HG03280 (cell line): ENCODE measurements around the gene PSAT1.
"Not testable (repeated sequence)": the region's sequence is repeated elsewhere in the genome, so short reads cannot be mapped to it uniquely, and the experiment has no call there.

Source experiments
- ATAC-seq: cut with Tn5 transposase; IDR thresholded peaks from one replicate; pipeline ENCODE4 v1.9.1; 2021; ENCODE audit warnings: mild to moderate bottlenecking, moderate library complexity; ENCODE audit not compliant: unreplicated experiment

Gene PSAT1

DNA sequence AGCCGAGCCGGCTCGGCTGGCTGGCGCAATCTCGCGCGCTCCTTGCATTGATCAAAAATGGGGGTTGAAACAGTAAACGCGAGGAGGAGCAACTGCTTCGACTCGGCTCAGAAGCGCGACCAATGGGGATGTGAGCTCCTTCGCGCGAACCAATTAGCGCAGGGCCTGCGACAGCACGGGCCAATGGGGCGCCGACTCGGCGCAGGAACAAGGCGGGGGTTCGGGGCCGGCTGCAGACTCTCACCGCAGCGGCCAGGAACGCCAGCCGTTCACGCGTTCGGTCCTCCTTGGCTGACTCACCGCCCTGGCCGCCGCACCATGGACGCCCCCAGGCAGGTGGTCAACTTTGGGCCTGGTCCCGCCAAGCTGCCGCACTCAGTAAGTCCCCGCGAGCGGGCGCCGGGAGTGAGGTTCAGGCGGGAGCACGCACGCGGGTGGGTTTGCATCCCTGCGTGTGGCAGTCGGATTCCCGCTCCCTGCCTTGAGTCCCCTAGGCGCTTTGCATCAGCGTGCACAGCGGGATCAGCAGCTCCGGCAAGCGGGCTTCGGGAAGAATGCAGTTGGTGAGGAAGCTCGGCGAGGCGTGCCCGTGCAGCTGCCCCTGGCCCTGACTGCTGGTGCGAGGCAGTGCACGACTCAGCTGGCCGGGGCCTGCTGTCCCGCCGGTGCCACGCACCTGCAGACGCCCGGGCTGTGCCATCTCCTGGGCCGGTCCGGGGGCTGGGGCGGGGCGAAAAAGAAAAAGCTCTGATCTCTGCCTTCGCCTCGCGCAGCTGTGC lies at the start of gene PSAT1:
PSAT1 (plus strand) TSS at position 233 of the 779 bp plus-strand sequence; CDS start at position 319, 86 bp downstream.
- peak; percentile 97 for ATAC-seq

- ATAC-seq = no peak
These were observed 48.3 kb upstream of the PSAT1 start for GRCh38 chr9:78248635-78249034.

DNA sequence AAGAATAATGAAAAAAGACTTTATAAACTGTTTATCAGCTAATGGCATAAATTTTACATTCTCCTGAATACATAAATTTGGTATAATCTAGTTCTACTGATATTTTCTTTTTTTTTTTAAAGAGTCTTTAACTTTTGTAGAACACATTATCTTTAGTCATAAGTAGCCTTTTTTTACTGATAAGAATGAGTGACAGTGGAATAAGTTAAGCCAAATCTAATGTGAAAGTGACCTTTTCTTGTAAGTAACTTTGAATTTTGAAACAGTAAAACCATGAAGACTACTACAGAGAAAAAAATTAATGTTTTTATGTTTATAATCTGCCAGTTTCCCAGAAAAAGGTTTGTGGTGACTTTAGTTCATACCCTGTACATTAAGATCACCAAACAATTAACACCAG lies 47.4 kb upstream of the PSAT1 start:
- no peak for ATAC-seq

DNA sequence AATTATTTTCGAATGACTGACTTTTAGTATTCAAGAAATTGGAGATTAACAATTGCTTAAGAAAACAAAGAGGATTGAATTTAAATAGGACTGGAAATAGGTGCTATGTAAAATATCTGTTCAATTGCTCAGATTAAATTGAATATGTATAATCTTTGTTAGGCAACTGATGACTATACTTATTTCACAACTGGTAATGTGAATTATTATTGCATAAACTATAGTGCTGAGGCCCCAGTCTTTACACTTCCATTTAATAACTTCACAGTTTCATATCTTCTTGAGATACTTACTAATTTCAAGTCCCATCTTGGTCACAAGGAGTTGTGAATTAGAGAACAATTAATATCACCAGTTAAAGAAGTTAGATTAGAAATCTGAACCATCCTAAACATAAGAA lies 44.3 kb upstream of the PSAT1 start:
- no peak for ATAC-seq

- ATAC-seq = no peak
These were observed 43.6 kb upstream of the PSAT1 start for GRCh38 chr9:78253285-78253684.

DNA sequence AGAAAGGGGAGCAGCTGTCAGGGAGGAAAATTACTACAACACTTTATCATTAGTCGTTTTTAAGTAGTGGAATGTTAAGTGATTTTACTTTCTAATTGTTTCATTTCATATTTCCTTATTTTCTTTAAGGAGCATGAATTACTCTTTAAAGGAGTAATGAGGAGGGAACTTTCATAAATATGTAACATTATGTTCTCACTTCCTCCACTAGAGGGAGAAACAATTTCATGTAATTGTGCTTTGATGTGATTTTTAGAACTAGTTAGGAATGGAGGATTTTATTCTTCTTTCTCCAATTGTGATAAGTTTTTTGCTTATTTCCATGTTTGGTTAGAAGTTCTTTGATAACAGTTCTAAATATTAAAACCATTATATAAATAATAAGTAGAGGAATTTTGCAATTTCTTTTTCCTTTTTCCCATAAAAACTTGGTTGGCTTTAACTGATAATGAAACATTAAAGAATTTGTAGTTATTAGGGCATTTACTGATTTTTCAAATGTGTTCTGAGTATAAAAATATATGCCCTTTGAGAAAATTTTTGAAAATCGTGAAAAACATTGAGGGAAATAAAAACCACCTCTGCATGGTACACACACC lies 35.4 kb upstream of the PSAT1 start:
- peak; percentile 54 for ATAC-seq

DNA sequence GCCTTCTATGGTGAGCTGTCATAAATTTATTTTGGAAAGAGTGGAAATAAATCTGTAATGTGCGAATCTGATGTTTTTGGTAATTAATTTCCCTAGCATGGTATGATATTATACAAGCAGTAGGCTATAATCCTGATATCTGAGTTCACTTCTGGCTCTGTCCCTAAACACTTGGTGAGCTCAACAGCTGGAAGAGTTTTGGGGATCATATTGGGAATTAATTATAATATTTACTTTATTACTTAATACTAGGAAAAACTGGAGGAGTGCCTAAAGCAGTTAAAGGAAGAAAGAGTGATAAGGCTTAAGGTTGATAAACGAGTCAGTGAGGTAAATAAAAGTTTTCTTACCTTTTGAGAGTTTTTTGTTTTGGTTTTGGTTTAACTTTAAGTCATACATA lies 34.3 kb upstream of the PSAT1 start:
- no peak for ATAC-seq

- ATAC-seq = no peak
These were observed 29.0 kb upstream of the PSAT1 start for GRCh38 chr9:78267889-78268288.

- ATAC-seq = no peak
These were observed 27.1 kb upstream of the PSAT1 start for GRCh38 chr9:78269784-78270183.

DNA sequence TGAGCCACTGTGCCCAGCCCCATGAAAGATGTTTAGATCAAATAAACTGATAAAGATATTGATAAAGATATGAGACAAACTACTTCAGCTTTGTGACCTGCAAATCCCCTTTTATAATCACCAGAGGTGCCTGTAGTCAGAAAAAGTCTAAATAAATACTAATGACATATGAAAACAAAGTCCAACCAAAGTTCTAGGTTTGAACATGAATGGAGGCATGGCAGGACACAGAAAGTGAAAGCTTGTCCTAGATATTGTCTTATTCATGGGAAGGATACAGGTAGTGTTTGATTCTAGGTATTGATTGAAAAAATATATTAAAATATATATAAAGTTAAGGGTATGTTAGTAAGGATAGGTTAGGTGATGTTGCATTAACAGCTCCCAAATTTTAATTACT lies 24.6 kb upstream of the PSAT1 start:
- no peak for ATAC-seq

DNA sequence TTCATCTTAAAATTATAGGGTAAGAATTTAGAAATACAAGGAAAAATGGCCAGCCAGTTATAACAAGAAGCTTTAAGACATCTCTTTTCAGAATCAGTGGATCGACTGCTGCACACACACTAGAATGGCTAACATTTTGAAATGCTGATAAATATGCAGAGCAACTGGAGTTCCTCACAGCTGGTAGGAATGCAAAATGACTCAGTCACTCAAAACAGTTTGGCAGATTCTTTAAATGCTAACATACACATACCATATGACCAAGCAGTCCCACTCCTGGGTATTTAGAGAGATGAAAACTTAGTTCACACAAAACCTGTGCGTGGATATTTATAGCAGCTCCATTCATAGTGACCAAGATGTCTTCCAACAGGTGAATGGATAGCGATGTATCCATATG lies 23.2 kb upstream of the PSAT1 start:
- ATAC-seq = no peak

DNA sequence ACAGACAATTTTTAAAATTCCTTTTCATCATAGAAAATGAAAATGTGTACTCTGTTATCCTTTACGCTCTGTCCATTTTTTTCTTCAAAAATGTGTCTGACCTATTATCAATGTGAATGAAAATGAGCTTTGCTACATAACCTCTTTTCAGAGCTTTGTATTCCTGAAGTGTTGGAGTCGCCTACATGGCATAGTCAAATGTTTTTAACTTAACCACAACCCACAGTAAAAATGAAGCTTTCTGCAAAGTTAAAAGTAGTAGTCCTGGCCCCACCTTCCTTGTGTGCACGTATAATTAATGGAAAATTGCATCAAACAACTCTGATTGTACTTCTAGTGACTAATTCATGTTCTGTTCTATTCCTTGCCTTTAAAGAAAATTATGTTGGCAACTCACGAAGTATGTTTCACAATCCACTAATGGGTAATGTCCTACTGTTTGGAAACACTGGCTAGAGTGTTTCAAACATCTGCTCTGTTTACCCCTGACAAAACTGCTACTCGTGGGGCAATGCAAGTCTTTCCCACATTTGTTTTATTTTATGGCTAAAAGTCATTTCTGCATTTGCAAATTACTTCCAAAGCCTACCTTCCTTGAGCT lies 18.6 kb upstream of the PSAT1 start:
- ATAC-seq = no peak

- ATAC-seq = no peak
These were observed 18.1 kb upstream of the PSAT1 start for GRCh38 chr9:78278801-78279200.

DNA sequence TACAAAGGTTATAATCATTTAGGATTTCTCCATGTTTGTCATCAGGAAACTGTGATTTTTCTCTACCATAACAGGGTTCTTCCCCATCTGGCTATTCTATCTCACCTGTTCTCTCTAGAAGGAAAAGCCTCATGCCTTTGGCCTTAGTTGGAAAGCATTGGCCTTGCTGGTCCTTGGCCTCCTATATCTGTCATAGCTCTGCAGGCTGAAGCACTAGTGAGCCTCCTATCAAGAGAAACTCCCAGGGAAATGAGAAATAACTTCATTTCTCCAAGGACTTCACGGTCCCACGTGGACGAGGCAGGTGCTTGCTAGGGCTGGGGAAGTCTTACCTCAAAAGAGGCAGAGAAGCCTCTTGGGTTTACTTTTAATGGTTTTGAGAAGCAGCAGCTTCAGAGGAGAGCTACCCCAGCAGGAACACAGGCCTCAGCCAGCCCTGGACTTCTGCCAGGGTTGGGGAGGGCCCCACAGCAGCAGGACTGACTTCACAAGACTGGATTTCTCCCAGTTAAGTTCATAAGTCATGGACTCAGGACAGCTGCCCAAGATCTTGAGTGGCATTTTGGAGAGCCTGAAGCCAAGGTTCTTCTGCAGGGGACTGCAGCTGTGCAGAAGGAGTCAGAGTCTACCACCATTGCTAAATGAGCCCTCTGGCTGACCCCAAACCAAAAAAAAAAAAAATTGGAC lies 15.8 kb upstream of the PSAT1 start:
- ATAC-seq = no peak

DNA sequence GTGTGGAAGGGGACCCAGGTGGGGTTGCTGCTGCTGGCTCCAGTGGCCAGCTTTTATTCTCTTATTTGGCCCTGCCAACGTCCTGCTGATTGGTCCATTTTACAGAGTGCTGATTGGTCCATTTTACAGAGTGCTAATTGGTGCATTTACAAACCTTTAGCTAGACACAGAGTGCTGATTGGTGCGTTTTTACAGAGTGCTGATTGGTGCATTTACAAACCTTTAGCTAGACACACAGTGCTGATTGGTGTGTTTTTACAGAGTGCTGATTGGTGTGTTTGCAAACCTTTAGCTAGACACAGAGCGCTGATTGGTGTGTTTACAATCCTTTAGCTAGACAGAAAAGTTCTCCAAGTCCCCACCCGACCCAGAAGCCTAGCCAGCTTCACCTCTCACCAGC lies 12.7 kb upstream of the PSAT1 start:
- ATAC-seq = not testable (repeated sequence)

GRCh38 chr9:78286125-78286524 lies 10.8 kb upstream of the PSAT1 start:
- ATAC-seq = no peak

- ATAC-seq = no peak
These were observed 10.0 kb upstream of the PSAT1 start for GRCh38 chr9:78286946-78287388.

GRCh38 chr9:78288214-78288892 lies 8.6 kb upstream of the PSAT1 start:
- ATAC-seq = no peak

- ATAC-seq = no peak
These were observed 7.5 kb upstream of the PSAT1 start for GRCh38 chr9:78289474-78289873.

- ATAC-seq = no peak
These were observed 5.5 kb upstream of the PSAT1 start for GRCh38 chr9:78291240-78291925.
